ENCODE data around the gene LTB4R2. TPM values are rescaled to one million over a fixed set of nuclear protein-coding genes. Genes with fewer than 3 reads are reported as not detected.
"Not testable (repeated sequence)": the region's sequence is repeated elsewhere in the genome, so short reads cannot be mapped to it uniquely, and the experiment has no call there.

The LTB4R2 gene
- total RNA-seq, 1 donor from 2014 or later = 4.2 TPM

DNA sequence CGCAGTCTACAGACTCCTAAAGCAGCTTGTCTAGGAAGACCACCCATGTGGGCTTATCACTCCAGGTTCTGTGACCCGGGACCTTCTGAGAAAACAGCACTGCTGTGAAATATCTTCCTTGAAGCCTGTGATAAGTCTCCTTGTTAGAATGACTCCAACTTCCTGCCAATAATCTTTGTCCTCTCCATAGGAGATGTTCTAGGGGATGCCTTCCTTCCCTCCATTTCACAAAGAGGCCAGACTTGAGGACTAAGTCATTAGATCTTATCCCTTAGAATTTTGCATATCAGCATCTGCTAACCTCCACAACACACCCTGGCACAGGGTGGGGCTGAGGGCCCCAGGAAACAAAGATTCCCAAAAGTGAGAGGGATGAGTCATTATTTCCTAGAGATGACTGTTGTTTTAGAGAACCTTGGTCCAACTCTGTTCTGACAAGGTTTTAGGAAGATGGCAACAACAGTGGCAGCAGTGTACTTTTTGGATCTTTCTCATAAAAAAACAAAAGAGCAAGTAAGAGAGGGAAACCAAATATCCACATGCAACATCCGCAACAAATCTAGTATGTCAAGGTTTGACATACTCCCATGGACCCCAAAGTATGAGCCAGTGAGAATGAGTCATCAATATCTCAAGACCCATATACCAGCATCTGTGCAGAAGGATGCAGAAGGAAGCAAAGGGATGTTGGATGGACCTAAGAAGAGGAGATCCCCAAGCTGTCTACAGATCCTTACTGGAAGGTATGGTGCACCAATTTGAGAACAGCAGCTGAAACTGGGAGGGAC lies 7.4 kb downstream of the LTB4R2 start:
- no peak for DNase-seq (ENCODE audit: low read depth, low spot score)

DNA sequence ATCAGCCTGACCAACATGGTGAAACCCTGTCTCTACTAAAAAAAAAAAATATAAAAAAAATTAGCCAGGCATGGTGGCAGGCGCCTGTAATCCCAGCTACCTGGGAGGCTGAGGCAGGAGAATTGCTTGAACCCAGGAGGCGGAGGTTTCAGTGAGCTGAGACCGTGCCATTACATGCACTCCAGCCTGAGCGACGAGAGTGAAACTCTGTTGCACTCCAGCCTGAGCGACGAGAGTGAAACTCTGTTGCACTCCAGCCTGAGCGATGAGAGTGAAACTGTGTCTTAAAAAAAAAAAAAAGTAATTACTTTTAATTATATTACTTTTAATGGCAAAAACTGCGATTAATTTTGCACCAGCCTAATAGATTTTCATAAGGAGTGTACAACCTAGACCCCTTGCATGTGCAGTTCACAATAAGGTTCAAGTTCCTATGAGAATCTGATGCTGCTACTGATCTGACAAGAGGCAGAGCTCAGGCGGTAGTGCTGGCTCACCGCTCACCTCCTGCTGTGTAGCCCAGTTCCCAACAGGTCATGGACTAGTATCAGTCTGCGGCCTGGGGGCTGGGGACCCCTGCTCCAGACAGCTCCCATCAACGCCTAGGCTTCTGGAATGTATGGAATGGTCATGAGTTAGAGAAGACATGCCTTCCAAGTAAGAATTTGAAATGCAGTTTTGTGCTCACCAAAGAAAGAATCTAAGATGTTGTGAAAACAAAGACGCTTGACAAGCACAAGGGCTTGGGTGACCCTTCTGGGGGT lies 11.5 kb downstream of the LTB4R2 start:
- DNase-seq (ENCODE audit: low read depth, low spot score) = no peak

DNA sequence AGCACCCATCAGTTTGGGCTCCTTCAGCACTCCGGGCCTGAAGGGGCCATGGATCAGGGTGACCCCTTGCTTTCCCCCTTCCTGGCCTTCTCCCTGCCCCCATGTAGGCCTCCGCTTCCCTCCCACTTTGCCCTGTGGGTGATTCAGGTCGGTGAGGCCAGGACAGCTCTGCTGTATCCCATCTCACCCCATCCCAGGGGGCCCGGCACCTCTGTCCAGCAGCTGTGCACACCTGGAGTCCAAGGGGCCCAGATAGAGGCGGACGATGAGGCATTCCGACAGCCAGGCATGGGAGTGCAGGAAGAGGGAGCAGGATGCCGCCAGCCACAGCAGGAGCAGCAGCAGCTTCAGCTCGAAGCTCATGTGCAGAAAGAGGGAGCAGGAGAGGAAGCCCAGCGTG lies 12.7 kb downstream of the LTB4R2 start:
- no peak for DNase-seq (ENCODE audit: low read depth, low spot score)

DNA sequence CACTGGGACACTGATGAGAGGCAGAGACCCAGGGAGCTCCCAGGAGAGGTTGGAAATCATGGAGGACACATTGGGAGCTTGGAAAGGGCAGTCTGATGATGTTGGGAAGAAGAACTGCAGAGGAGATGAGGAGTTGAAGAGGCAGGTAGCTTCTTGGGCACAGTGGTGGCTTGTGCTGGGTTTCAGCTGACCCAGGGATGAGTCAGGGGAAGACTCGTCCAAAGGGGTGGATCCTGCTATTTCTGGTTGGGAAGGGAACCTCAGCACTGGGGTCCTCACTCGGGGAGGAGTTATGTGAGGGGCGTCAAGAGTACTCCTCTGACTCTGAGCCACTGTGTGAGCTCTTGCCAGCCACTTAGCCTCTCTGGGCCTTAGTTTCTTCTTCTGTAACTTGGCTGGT lies 13.4 kb downstream of the LTB4R2 start:
- DNase-seq (ENCODE audit: low read depth, low spot score) = no peak

DNA sequence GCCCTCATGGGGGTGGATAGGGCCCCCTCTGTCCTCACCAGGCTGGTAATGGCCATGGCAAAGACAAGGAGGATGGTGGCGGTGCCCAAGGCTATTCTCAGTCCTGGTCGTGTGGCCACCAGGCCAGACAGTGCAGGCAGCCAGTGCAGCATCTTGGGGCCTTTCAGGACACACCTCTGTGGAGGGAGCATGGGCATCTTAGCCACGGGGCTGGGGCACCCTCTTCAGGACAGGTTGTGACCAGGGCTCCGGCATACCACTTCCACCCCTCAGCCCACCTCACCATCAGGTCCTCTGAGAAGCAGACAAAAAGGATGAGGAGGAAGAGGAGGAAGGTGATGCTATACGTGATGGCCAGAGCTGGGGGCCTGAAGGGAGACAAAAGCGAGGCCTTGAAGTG lies 14.1 kb downstream of the LTB4R2 start:
- no peak for DNase-seq (ENCODE audit: low read depth, low spot score)

DNA sequence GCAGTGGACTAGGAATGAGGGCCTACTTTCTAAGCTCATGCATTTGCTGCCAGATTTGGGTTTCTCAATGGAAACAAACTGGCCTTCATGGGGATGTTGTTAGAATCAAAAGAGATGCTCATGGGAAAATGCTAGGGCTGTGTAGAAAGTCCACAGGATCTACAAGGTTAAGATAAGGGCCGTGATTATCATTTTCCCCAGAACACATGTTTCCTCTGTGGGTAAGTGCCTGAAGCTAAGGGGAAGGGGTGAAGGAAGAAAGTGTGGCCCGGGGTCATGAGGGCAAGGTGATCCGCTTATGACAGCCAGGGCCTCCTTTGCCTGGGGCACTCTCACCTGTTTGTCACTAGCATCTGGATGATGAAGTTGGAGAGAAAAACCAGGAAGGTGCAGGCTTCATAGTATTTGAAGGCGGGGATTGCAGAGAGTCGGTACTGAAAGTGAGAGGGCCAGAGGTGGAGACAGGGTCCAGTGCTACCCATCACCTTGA lies 15.1 kb downstream of the LTB4R2 start:
- DNase-seq (ENCODE audit: low read depth, low spot score) = no peak

DNA sequence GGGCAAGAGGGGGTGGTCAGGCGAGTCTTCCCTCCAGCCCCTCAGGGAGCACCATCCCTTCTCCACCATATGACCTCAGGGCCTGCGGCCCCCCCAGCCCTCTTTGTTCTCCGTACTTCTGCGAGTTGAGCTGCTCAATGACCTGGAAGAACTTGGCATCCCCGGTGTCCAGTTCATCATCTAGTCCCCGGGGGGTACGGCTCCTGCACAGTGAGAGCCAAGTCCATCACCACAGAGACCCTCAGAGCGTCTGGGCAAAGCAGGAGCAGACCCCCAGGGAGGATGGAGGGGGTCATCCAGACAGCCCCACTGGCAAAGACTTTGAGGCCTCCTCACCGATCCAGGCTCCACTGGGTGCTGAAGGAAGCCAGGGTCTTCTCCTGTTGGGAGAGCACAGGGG lies 16.0 kb downstream of the LTB4R2 start:
- no peak for DNase-seq (ENCODE audit: low read depth, low spot score)

DNA sequence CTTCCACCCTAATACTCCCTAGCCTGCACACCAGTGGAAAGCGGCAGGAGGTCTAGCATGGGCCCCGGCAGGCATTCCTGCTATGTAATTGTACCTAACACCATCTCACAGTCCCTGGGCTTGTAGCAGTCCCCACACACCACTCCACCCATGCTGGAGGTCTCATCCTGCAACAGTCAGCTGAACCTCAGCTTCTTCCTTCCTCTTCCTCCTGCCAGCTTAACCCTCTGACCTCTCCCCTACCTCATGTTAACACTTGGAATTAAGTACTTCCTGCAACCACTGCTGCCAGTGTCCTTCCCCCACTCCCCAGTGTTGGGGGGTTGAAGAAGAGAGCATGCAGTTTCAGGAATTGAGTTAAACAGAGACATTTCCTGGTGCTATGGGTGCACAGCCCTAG lies 17.4 kb downstream of the LTB4R2 start:
- DNase-seq (ENCODE audit: low read depth, low spot score) = no peak

DNA sequence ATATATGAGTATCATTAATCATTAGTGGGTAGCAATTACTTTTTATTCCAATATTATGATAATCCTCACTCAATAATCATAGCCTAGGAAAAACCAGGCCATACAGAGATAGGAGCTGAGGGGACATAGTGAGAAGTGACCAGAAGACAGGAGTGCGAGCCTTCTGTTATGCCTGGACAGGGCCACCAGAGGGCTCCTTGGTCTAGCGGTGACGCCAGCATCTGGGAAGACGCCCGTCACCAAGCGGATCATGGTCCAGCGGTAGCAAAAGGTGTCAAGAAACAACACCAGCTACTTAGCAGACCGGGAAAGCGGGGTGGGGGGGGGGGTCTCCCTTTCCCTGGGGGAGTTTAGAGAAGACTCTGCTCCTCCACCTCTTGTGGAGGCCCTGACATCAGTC lies 18.0 kb downstream of the LTB4R2 start:
- not testable (repeated sequence) for DNase-seq (ENCODE audit: low read depth, low spot score)

DNA sequence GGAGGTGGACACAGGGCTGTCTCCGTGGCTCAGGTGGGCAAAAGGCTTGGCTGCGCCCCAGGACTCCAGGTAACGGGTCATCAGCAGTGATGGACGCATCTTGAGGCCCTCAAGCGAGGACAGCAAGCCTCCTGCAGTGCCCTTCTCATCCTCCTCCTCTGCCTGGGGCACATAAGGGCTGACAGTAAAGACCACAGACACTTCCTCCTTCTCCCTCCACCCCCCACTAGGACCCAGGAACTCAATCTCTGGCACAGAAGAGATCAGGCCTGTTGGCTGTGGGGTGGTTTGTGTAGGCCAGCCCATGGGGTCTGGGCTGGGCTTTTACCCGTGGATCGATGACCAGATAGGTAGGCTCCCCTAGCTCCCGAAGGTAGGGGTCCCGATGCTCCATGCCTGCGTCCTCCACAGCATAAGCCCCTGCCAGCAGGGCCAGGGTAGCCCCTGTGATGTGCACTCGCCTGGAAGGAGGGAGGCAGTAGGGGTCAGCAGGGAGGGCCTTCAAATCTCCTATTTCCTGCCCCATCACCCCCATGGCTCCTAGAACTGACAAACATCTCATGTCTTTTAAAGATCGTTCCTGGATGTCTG lies 19.2 kb downstream of the LTB4R2 start:
- no peak for DNase-seq (ENCODE audit: low read depth, low spot score)

DNA sequence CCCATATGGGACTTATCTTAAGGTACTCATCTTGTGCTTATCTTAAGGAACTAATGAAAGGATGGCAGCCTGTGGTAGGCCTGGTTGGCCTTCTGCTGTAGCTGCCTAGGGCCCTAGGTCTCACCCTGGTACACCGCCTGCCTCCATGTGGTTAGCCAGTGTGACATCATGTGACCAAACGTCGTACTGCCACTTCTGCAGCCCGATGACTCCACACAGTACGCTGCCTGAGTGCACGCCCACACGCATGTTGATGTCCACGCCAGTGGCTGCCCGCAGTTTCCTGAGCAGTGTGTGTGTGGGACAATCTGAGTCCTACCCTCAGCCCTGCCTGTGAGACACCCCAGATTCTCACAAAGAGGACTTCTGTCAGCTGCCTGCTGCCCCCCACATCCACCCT lies 19.8 kb downstream of the LTB4R2 start:
- DNase-seq (ENCODE audit: low read depth, low spot score) = no peak

DNA sequence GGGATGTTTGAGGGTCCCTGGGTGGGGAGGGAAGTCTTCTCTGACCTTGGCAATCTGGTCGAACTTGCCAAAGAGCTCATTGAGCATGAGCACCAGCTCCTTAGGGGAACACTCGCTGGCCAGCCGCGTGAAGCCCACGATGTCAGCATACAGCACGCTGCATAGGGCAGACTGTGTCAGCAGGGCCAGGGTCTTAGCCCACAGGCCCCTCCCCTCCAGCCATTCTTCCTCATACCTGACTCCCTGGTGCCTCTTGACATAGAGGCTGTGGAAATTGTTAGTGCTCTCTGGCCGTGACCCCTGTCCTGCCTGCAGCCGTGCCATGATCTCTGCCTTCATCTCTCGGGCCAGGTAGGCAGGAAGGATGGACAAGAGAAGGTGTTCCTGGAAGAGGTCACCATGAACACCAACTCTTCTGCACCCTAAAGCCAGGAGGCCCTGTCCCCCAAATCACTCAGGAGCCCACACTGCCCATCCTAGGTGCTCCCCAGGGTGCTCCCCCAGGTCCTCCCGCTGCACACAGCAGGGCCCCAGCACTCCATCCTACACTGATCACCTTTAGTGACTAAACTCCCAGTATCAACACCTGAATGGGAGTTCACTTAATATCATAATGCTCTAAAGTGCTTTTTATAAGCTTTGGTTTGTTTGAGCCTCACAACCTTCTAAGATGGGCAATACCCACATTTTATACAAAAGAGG lies 21.2 kb downstream of the LTB4R2 start:
- DNase-seq (ENCODE audit: low read depth, low spot score) = no peak

DNA sequence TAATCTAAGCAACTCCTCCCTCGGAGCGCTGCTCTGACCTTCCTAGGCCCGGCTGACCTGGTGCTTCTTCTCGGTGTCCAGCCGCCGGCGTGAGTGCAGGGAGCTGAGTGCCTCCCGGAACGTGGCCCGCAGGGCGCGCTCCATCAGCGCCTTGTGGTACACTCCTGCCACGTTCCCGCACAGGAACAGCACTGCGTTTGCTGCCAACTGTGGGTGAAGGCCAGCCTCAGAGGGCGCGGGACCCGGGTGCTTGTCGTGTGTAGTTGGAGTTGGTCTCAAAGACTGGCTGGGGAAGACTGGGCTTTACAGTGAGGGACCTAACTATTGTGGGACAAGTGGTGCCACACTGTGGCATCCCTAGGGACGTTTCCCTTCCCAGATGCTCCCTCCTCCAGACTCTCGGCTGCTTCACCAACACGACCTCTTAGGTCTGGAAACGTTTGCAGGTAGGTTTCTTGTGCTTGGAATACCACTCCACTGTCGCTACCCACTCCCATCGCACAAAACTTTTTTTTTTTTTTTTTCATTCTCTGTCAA lies 21.9 kb downstream of the LTB4R2 start:
- DNase-seq (ENCODE audit: low read depth, low spot score) = no peak

DNA sequence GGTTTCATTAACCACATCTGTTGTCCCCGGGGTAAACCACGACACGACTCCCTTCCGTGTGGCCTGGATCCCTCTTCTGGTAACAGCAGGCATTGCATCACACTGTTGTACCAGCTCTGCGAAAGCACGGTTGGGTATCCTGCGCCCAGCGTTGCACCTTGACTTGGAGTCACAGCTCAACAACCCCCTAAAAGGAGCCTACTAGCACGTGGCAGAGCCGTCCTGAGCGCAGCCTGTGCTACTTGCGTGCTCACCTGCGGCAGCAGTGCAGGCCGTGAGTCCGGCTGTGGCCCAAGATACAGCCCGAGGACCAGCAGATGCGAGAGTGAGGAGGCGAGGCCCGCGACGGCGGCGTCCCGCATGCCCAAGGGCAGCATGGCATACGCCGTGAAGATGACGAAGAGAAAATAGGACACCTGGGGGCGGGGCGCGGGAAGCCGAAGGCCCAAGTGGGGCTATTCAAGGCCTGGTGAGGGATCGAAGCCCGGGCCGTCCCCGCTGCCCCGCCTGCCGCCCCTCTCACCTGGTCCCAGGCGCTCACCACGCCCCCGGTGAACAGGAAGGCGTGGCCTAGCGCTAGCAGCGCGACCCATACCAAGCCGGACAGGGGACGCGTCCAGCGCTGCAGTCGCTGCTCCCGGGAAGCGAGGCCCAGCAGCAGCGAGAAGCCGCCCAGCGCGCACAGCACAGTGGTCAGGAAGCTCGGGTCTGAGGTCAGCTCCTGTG lies 22.5 kb downstream of the LTB4R2 start:
- no peak for DNase-seq (ENCODE audit: low read depth, low spot score)

DNA sequence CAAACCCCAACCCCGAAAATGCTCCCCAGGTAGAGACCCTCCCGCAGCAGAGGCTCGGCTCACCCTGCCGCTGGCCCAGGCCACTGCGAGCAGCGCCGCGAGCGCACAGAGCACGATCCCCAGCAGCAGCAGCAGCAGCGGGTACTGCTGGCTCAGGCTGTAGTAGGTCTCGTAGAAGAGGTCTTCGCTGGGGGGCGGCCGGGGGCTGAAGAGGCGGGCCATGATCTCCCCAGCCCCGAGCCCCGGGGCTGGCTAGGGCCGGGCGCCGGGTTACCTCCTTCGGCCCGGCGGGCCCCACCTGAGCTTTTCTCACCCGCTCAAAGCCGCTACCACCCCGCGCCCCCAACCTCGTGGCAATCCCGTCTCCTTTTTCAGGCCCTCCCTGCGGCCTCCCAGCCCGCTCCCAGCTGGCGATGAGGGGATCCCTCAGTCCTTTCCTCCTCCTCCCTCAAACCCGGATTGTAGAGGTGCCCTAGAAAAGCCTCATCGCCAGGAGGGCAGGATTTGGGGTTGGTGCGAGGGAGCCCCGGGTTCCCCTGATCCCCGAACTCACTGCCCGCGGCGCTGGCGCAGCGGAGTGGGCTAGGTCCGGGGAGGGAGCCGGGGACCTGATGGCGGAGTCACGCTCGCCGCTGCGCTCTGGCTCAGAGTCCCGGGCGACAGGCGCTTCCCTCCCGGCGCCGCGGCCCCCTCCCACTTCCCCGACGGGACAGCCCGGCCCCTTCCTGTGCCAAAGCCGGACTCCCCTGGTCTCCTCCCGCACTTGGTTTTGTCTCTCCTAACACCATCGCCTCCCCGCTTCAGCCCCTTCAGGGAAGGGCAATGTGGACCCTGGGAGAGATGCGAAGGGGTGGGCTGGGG lies 24.7 kb downstream of the LTB4R2 start, which contains the start of gene ADCY4:
ADCY4 (minus strand) TSS at position 641 of the 861 bp plus-strand sequence; CDS start at position 222, 419 bp downstream.
- no peak for DNase-seq (ENCODE audit: low read depth, low spot score)

DNA sequence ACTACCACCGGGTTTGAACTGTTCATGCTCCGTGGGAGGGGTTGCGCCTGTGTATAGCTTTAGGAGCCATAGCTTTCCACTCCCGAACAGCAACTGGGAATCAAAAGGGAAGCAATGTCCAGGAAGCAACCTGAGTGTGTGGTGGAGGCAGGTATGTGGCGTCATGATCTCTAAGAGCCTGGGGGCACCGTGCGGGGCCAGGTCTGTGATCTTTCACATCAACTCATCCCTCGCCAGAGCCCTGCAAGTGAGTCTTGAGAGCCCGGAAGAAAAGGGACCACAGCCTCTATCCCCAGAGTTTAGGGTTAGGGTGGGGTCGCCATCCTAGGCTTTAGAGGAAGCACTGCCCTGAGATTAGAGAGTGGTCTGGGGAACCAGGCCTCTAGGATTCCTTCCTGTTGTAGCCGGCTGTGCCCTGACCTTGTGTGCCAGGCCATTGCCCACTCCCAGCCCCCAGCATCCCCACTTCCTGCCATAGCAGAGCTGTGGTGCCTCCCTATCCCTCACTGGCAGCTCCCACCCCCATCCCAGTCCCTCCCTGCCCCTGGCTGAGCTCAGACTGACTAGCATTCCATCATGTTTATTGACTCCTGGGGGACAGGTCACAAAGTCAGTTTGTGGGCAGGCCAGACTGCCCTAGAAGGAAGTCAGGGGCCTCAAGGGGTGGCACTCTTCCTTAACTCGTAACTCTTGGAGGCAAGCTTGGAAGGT lies 25.7 kb downstream of the LTB4R2 start:
- DNase-seq (ENCODE audit: low read depth, low spot score) = no peak

DNA sequence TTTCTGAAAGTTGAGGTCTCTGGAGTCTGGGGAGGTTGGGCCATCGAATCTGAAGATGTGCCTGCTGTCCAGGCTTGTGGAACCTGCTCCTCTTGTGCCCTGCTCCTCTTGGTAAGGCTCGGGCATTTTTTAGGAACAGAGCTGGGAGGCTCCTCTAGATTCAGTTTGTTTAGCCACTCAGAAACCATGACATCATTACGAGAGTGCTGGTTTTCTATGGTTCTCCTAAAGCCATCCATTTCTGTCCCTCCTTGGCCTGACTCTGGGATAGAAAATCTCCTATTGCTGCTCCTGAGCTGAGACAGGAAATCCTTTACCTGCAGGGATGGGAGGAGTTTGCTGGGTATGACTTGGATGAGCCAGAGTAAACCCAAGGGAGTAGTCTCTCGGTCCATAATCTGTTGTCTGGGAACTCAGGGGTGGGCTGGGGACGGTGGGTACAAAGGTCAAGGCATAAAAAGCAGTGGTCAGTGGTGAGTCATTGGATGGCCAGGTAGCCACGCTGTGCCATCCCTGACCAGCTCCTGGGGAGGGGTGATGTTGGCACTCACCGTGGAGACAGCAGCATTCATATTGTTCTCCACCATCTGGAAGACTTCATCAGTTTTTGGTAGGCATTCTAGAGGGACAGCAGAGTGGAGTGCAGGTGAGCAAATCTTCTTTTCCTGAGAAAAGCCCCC lies 27.3 kb downstream of the LTB4R2 start:
- no peak for DNase-seq (ENCODE audit: low read depth, low spot score)

DNA sequence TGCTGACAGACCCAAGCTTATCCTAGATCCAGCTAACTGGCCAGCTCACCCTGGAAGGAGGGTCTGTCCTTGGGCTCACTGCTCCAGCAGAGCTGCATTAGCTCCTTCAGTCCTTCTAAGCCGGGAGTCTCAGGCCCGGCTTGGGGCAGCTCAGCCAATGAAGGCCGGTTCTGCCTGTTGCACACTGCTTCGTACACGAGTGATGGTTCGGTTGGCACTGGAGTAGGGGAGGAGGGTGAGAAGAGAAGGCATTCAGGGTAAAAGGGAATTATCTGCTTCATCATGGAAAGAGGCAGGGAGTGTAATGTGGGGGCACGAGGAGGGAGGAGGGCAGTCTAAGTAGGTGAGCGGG lies 27.9 kb downstream of the LTB4R2 start:
- DNase-seq (ENCODE audit: low read depth, low spot score) = no peak

DNA sequence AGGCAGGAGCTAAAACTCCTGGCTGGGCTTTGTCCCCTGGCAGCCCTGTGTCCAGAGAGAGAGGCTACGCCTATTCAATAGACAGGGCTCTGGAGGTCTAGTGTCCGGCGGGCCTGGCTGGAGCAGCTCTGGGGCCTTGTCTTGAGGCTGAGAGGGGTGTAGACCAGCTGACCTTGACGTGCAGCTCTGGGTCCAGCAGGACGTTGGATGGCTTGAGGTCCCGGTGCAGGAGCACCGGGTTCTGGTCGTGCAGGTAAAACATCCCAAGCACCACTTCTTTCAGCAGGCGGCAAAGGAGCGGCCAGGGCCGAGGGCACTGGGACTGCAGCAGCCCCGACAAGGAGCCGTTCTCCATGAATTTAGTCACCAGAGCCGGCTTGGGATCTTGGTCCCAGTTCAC lies 28.9 kb downstream of the LTB4R2 start:
- DNase-seq (ENCODE audit: low read depth, low spot score) = no peak

Data from pulmonary artery endothelial cell (primary cell).